ENCODE measurements around the gene AFG3L2. TPM values are rescaled to one million over a fixed set of nuclear protein-coding genes. Genes with fewer than 3 reads are reported as not detected.

Gene AFG3L2
- total RNA-seq, 6 experiments from 2014 or later, result 30.2 to 47.7 (median 36.3) TPM

DNA sequence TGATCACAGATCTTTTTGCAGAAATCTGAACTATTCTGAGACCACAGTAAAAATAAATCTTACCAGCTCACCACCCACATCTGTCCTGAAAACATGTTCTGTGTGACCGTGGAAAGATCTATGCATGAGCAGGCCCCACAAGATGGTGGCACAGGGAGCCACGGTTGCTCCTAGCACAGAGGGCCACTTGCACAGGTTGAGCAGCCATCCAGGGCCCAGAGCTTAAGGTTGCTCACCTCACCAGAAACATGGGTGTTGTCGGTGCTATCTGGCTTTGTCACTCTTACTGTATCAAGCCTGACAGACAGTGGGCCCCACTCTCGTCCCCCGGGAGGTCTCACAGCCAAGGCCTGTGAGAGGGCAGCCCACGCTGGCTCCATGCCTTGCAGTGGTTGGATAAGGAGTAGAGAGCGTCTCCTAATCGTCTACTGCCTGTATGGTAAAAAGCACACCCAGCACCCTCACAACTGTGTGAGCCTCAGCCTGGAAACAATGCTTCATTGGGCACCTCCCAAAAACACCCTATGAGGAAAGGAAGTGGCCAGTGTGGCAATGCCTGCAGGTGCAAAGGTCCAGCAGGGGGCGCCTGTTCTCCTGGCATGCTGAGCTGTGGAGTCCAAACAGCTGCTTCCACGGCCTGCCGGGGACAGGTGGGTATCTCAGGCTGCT, 49.4 kb downstream of the AFG3L2 start:
- peak; percentile 76 to 89 (median 84) for ATAC-seq
- DNase-seq, result peak; percentile 71 to 79 (median 77)
- Histone ChIP-seq H3K27ac (no peak overlapping the region), H3K36me3 (peaks cover 0 to 47% (median 20%) of the 10 kb centered on the region in 4 donors), H3K4me3 (no peak overlapping the region), H3K27me3 (no peaks in the 10 kb centered on the region), H3K9me3 (no peaks in the 10 kb centered on the region), H3K4me1 (no peaks in the 10 kb centered on the region)
- 41% methylated on average over 3 of the region's 11 CpGs for WGBS (ENCODE audit: insufficient coverage, low coverage, low lambda C conversion rate, missing lambda C conversion rate)
- intact Hi-C loops (cut with DNase I), result no loop called here
- TF ChIP-seq, protein P1, sequence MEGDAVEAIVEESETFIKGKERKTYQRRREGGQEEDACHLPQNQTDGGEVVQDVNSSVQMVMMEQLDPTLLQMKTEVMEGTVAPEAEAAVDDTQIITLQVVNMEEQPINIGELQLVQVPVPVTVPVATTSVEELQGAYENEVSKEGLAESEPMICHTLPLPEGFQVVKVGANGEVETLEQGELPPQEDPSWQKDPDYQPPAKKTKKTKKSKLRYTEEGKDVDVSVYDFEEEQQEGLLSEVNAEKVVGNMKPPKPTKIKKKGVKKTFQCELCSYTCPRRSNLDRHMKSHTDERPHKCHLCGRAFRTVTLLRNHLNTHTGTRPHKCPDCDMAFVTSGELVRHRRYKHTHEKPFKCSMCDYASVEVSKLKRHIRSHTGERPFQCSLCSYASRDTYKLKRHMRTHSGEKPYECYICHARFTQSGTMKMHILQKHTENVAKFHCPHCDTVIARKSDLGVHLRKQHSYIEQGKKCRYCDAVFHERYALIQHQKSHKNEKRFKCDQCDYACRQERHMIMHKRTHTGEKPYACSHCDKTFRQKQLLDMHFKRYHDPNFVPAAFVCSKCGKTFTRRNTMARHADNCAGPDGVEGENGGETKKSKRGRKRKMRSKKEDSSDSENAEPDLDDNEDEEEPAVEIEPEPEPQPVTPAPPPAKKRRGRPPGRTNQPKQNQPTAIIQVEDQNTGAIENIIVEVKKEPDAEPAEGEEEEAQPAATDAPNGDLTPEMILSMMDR (IDR thresholded peaks at IDR 0.05), result peak; percentile 58 to 85 (median 72)
- no peak for TF ChIP-seq POLR2A (IDR thresholded peaks at IDR 0.05)

DNA sequence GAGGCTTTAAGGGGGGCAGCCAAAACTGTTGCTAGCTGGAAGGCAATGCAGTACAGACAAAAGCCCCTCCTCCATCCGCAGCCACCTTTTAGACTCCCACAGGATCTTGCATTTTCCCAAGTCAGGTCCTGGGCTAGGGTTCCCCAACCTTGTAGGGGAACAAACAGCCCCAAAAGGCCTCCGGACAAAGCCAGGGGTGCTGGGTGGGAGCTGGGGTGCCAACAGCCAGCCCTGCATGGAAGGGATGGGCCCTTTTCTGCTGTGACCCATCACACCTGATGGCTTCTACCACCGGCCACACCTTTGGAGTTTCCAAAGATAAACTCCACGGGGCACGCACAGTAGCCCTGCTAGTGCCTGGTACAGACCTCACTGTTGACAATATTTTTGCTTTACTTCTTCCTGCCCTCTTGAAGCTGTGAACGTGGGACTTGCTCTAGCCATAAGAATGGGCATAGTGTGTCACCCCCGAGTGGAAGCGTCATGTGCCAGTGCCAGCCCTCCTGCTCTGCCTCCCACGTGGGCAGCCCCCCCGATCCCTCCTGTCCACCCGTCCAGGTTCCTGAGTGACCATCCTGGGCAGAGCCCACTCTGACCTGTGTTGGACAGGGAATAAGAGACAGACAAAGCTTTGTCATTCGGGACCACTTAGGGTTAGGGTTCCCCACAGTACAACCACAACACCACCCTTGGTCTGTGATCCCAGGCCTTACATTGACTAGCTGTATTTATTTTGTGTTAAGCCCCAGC, 50.1 kb downstream of the AFG3L2 start:
- 89% methylated on average over 8 of the region's 12 CpGs for WGBS (ENCODE audit: insufficient coverage, low coverage, low lambda C conversion rate, missing lambda C conversion rate)
- TF ChIP-seq, protein P1 (IDR thresholded peaks at IDR 0.05), result no peak
- no peak for TF ChIP-seq POLR2A (IDR thresholded peaks at IDR 0.05)
- intact Hi-C loops (cut with DNase I), result no loop called here
- Histone ChIP-seq H3K4me1 (no peaks in the 10 kb centered on the region), H3K27me3 (no peaks in the 10 kb centered on the region), H3K27ac (no peak overlapping the region), H3K9me3 (no peaks in the 10 kb centered on the region), H3K36me3 (peaks cover 0 to 47% (median 20%) of the 10 kb centered on the region in 4 donors), H3K4me3 (no peak overlapping the region)
- ATAC-seq, result no peak
- DNase-seq, result no peak

DNA sequence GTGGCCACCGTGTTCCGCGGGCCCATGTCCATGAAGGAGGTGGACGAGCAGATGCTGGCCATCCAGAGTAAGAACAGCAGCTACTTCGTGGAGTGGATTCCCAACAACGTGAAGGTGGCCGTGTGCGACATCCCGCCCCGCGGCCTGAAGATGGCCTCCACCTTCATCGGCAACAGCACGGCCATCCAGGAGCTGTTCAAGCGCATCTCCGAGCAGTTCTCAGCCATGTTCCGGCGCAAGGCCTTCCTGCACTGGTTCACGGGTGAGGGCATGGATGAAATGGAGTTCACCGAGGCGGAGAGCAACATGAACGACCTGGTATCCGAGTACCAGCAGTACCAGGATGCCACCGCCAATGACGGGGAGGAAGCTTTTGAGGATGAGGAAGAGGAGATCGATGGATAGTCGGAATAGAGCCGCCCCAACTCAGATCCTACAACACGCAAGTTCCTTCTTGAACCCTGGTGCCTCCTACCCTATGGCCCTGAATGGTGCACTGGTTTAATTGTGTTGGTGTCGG, 51.2 kb downstream of the AFG3L2 start:
- 99% methylated on average over 11 of the region's 29 CpGs for WGBS (ENCODE audit: insufficient coverage, low coverage, low lambda C conversion rate, missing lambda C conversion rate)
- no peaks in the 10 kb centered on the region for H3K4me1 ChIP-seq
- no peak for TF ChIP-seq POLR2A (IDR thresholded peaks at IDR 0.05)
- TF ChIP-seq, protein P1 (IDR thresholded peaks at IDR 0.05), result no peak
- ATAC-seq, result no peak
- H3K4me3 ChIP-seq, result no peak overlapping the region
- peaks cover 0 to 47% (median 20%) of the 10 kb centered on the region in 4 donors for H3K36me3 ChIP-seq
- H3K9me3 ChIP-seq, result no peaks in the 10 kb centered on the region
- DNase-seq, result no peak
- intact Hi-C loops (cut with DNase I), result no loop called here
- H3K27ac ChIP-seq, result no peak overlapping the region
- H3K27me3 ChIP-seq, result no peaks in the 10 kb centered on the region

DNA sequence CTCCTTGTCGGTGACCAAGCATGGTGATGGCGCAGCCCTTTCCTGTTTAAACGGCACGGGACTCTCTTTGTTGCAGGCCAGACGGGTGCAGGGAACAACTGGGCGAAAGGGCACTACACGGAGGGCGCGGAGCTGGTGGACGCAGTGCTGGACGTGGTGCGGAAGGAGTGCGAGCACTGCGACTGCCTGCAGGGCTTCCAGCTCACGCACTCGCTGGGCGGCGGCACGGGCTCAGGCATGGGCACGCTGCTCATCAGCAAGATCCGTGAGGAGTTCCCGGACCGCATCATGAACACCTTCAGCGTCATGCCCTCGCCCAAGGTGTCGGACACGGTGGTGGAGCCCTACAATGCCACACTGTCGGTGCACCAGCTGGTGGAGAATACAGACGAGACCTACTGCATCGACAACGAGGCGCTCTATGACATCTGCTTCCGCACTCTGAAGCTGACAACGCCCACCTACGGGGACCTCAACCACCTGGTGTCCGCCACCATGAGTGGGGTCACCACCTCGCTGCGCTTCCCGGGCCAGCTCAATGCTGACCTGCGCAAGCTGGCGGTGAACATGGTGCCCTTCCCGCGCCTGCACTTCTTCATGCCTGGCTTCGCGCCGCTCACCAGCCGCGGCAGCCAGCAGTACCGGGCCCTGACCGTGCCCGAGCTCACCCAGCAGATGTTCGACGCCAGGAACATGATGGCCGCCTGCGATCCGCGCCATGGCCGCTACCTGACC, 51.9 kb downstream of the AFG3L2 start:
- Histone ChIP-seq H3K36me3 (peaks cover 0 to 46% (median 20%) of the 10 kb centered on the region in 4 donors), H3K4me1 (no peaks in the 10 kb centered on the region), H3K9me3 (no peaks in the 10 kb centered on the region), H3K27me3 (no peaks in the 10 kb centered on the region), H3K4me3 (no peak overlapping the region), H3K27ac (no peak overlapping the region)
- DNase-seq (no peak), ATAC-seq (no peak)
- WGBS (ENCODE audit: insufficient coverage, low coverage, low lambda C conversion rate, missing lambda C conversion rate), result 94% methylated on average over 14 of the region's 58 CpGs
- TF ChIP-seq, protein P1 (IDR thresholded peaks at IDR 0.05), result no peak
- no peak for TF ChIP-seq POLR2A (IDR thresholded peaks at IDR 0.05)
- intact Hi-C loops (cut with DNase I), result no loop called here

All from right lobe of liver (tissue), 6 donors.